ENCODE measurements around the gene LAMTOR4. TPM values are rescaled to one million over a fixed set of nuclear protein-coding genes. Genes with fewer than 3 reads are reported as not detected.
A peak's percentile ranks its signal among the peaks of the same experiment; 100 is the strongest.

LAMTOR4 gene
- total and polyA plus RNA-seq, 2 of the 13 experiments (the other 11 are each of a cell fraction or from before 2014, with no cell fraction given) = 115 to 118 TPM

DNA sequence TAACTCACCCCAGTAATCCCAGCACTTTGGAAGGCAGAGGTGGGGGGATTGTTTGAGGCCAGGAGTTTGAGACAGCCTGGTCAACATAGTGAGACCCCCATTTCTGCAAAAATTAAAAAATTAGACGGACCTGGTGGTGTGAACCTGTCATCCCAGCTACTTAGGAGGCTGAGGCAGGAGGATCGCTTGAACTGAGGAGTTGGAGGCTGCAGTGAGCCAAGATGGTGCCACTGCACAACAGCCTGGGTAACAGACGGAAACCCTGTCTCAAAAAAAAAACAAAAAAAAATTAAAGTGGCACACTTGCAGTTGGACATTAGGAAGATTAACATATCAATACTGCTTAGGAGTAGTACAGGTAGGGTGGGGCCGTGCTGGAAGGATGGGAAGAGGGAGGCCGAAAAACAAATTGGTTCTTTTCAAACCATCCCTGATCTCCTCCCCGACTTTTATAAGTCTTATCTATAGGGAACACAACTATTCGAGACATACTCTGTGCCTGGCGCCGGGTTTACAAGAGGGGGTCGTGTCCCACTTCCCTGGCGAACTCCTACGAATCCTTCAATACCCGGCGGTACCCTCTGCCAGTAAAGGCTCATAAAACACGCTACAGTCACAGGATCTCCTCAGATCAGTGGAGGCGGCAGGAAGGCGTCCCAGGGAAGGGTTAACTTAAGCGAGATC lies 30.2 kb upstream of the LAMTOR4 start (continued):
- TF ChIP-seq, protein P1, sequence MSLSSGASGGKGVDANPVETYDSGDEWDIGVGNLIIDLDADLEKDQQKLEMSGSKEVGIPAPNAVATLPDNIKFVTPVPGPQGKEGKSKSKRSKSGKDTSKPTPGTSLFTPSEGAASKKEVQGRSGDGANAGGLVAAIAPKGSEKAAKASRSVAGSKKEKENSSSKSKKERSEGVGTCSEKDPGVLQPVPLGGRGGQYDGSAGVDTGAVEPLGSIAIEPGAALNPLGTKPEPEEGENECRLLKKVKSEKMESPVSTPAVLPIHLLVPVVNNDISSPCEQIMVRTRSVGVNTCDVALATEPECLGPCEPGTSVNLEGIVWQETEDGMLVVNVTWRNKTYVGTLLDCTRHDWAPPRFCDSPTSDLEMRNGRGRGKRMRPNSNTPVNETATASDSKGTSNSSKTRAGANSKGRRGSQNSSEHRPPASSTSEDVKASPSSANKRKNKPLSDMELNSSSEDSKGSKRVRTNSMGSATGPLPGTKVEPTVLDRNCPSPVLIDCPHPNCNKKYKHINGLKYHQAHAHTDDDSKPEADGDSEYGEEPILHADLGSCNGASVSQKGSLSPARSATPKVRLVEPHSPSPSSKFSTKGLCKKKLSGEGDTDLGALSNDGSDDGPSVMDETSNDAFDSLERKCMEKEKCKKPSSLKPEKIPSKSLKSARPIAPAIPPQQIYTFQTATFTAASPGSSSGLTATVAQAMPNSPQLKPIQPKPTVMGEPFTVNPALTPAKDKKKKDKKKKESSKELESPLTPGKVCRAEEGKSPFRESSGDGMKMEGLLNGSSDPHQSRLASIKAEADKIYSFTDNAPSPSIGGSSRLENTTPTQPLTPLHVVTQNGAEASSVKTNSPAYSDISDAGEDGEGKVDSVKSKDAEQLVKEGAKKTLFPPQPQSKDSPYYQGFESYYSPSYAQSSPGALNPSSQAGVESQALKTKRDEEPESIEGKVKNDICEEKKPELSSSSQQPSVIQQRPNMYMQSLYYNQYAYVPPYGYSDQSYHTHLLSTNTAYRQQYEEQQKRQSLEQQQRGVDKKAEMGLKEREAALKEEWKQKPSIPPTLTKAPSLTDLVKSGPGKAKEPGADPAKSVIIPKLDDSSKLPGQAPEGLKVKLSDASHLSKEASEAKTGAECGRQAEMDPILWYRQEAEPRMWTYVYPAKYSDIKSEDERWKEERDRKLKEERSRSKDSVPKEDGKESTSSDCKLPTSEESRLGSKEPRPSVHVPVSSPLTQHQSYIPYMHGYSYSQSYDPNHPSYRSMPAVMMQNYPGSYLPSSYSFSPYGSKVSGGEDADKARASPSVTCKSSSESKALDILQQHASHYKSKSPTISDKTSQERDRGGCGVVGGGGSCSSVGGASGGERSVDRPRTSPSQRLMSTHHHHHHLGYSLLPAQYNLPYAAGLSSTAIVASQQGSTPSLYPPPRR (CRISPR knock-in tag; IDR thresholded peaks at IDR 0.05; ENCODE audit: borderline replicate concordance) = no peak
- TF ChIP-seq ZMYM3 (CRISPR knock-in tag; IDR thresholded peaks at IDR 0.05) = 0 out of 2 replicates have a peak, but pooled peaks have one; percentile 22
- TF ChIP-seq, protein P2, sequence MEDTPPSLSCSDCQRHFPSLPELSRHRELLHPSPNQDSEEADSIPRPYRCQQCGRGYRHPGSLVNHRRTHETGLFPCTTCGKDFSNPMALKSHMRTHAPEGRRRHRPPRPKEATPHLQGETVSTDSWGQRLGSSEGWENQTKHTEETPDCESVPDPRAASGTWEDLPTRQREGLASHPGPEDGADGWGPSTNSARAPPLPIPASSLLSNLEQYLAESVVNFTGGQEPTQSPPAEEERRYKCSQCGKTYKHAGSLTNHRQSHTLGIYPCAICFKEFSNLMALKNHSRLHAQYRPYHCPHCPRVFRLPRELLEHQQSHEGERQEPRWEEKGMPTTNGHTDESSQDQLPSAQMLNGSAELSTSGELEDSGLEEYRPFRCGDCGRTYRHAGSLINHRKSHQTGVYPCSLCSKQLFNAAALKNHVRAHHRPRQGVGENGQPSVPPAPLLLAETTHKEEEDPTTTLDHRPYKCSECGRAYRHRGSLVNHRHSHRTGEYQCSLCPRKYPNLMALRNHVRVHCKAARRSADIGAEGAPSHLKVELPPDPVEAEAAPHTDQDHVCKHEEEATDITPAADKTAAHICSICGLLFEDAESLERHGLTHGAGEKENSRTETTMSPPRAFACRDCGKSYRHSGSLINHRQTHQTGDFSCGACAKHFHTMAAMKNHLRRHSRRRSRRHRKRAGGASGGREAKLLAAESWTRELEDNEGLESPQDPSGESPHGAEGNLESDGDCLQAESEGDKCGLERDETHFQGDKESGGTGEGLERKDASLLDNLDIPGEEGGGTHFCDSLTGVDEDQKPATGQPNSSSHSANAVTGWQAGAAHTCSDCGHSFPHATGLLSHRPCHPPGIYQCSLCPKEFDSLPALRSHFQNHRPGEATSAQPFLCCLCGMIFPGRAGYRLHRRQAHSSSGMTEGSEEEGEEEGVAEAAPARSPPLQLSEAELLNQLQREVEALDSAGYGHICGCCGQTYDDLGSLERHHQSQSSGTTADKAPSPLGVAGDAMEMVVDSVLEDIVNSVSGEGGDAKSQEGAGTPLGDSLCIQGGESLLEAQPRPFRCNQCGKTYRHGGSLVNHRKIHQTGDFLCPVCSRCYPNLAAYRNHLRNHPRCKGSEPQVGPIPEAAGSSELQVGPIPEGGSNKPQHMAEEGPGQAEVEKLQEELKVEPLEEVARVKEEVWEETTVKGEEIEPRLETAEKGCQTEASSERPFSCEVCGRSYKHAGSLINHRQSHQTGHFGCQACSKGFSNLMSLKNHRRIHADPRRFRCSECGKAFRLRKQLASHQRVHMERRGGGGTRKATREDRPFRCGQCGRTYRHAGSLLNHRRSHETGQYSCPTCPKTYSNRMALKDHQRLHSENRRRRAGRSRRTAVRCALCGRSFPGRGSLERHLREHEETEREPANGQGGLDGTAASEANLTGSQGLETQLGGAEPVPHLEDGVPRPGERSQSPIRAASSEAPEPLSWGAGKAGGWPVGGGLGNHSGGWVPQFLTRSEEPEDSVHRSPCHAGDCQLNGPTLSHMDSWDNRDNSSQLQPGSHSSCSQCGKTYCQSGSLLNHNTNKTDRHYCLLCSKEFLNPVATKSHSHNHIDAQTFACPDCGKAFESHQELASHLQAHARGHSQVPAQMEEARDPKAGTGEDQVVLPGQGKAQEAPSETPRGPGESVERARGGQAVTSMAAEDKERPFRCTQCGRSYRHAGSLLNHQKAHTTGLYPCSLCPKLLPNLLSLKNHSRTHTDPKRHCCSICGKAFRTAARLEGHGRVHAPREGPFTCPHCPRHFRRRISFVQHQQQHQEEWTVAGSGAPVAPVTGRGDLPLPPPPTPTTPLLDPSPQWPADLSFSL (CRISPR knock-in tag; IDR thresholded peaks at IDR 0.05) = no peak
- TF ChIP-seq RARG (CRISPR knock-in tag; IDR thresholded peaks at IDR 0.05; ENCODE audit: low read depth) = no peak
- no peak for TF ChIP-seq HDAC6 (IDR thresholded peaks at IDR 0.05; ENCODE audit: low read depth, low read length)
